Left lung (tissue), 14 donors: ENCODE data around the gene ITSN1. TPM values are rescaled to one million over a fixed set of nuclear protein-coding genes. Genes with fewer than 3 reads are reported as not detected.
A peak's percentile ranks its signal among the peaks of the same experiment; 100 is the strongest.
"Not testable (repeated sequence)": the region's sequence is repeated elsewhere in the genome, so short reads cannot be mapped to it uniquely, and the experiment has no call there.

Experiments used
- ATAC-seq: fragments of 200-7000 bp; cut with Tn5 transposase; one replicate; pipeline ENCODE4 v1.9.1; 2020; ENCODE audit warnings: moderate library complexity
- DNase-seq, 4 donors: peaks; one replicate each; pipeline ENCODE4 v3.0.0-alpha.2; 2013 to 2020
- H3K27ac ChIP-seq, 2 donors: fragments of 200-600 bp; sonication (generic) in 1 of 2; one replicate each; pipeline versions ENCODE4 v1.5.0 to v1.8.0; 2020 to 2021
- H3K27me3 ChIP-seq, 2 donors: fragments of 200-600 bp; sonication (generic) in 1 of 2; one replicate each; pipeline versions ENCODE4 v1.5.0 to v1.8.0; 2020 to 2021
- H3K36me3 ChIP-seq, 2 donors: fragments of 200-600 bp; sonication (generic) in 1 of 2; one replicate each; pipeline versions ENCODE4 v1.5.0 to v1.8.0; 2020 to 2021
- H3K4me1 ChIP-seq, 2 donors: fragments of 200-600 bp; one replicate each; pipeline ENCODE4 v1.8.0; 2021
- H3K4me3 ChIP-seq, 2 donors: fragments of 200-600 bp; sonication (generic) in 1 of 2; one replicate each; pipeline versions ENCODE4 v1.5.0 to v1.8.0; 2020 to 2021; ENCODE audit warnings: mild to moderate bottlenecking in 1 of 2
- H3K9me3 ChIP-seq, 2 donors: fragments of 200-600 bp; sonication (generic) in 1 of 2; one replicate each; pipeline versions ENCODE4 v1.5.0 to v1.8.0; 2020 to 2021
- CTCF ChIP-seq, 2 donors: fragments of 200-600 bp; sonication (generic) in 1 of 2; IDR thresholded peaks; one replicate each; pipeline versions ENCODE4 v1.5.0 to v1.8.0; 2021; ENCODE audit warnings: antibody characterized with exemption in 2 of 2
- intact Hi-C, 2 donors: fragments of 100-400 bp; cut with DNase I; formaldehyde crosslinking; loops; one replicate each; pipeline versions ENCODE4 v1.11.2 to v1.14.2; 2022
- long read RNA-seq, 12 donors: library from polyadenylated mRNA in 2 of 12; unstranded in 2 of 12; transcript quantifications; one replicate each; pipeline ENCODE4 v2.0.0 and lab custom pipeline, GENCODE V29; 2019 to 2026
- polyA plus RNA-seq, 6 donors: library from polyadenylated mRNA; unstranded; fragments of 120-200 nt; gene quantifications; one replicate each; pipeline ENCODE4 v1.2.1, GENCODE V29; 2013; ENCODE audit not compliant: insufficient read length in 6 of 6
- total RNA-seq, 2 donors: library from RNA; stranded (reverse); fragmentation: NEBNext Ultra II Directional; extraction: Animal tissue kit (Norgen Biotek cat#: 25700); gene quantifications; one replicate each; pipeline ENCODE4 v1.2.1, GENCODE V29; 2021
- donor health status: DM: no; HTN: yes; CAD: no.
- donor health status: DM: no; HTN: no; CAD: no.

ITSN1 gene
- total RNA-seq: 10 to 100 TPM; 38.9 to 44.5 TPM
- 10 to 100 TPM; 47.7 to 59.1 (median 51.6) TPM for polyA plus RNA-seq
- long read RNA-seq, donor 1, partial matches to known transcripts: 907 of 952 reads
- long read RNA-seq, donor 1, other reads (novel, unspliced or antisense): 41 of 952 reads
- long read RNA-seq, donor 2, partial matches to known transcripts: 0 of 1 reads
- long read RNA-seq, donor 2, other reads (novel, unspliced or antisense): 0 of 1 reads
- long read RNA-seq, donor 3, partial matches to known transcripts: 6 of 7 reads
- long read RNA-seq, donor 3, other reads (novel, unspliced or antisense): 0 of 7 reads
- long read RNA-seq, donor 4, partial matches to known transcripts: 8 of 10 reads
- long read RNA-seq, donor 4, other reads (novel, unspliced or antisense): 2 of 10 reads
- long read RNA-seq, donor 5, partial matches to known transcripts: 0 of 3 reads
- long read RNA-seq, donor 5, other reads (novel, unspliced or antisense): 0 of 3 reads
- long read RNA-seq, donor 6, partial matches to known transcripts: 0 of 1 reads
- long read RNA-seq, donor 6, other reads (novel, unspliced or antisense): 0 of 1 reads
- long read RNA-seq, donor 7, partial matches to known transcripts: 570 of 586 reads
- long read RNA-seq, donor 7, other reads (novel, unspliced or antisense): 15 of 586 reads
- long read RNA-seq, donor 8, full-length matches to known transcripts: 5 of 5 reads
- long read RNA-seq, donor 8, partial matches to known transcripts: 0 of 5 reads
- long read RNA-seq, donor 8, other reads (novel, unspliced or antisense): 0 of 5 reads
- long read RNA-seq, donor 9: 0 reads
- long read RNA-seq, donor 10, partial matches to known transcripts: 3 of 5 reads
- long read RNA-seq, donor 10, other reads (novel, unspliced or antisense): 2 of 5 reads
- long read RNA-seq, donor 11, full-length matches to known transcripts: 3 of 3 reads
- long read RNA-seq, donor 11, partial matches to known transcripts: 0 of 3 reads
- long read RNA-seq, donor 11, other reads (novel, unspliced or antisense): 0 of 3 reads
- long read RNA-seq, donor 12, partial matches to known transcripts: 0 of 1 reads
- long read RNA-seq, donor 12, other reads (novel, unspliced or antisense): 0 of 1 reads

DNA sequence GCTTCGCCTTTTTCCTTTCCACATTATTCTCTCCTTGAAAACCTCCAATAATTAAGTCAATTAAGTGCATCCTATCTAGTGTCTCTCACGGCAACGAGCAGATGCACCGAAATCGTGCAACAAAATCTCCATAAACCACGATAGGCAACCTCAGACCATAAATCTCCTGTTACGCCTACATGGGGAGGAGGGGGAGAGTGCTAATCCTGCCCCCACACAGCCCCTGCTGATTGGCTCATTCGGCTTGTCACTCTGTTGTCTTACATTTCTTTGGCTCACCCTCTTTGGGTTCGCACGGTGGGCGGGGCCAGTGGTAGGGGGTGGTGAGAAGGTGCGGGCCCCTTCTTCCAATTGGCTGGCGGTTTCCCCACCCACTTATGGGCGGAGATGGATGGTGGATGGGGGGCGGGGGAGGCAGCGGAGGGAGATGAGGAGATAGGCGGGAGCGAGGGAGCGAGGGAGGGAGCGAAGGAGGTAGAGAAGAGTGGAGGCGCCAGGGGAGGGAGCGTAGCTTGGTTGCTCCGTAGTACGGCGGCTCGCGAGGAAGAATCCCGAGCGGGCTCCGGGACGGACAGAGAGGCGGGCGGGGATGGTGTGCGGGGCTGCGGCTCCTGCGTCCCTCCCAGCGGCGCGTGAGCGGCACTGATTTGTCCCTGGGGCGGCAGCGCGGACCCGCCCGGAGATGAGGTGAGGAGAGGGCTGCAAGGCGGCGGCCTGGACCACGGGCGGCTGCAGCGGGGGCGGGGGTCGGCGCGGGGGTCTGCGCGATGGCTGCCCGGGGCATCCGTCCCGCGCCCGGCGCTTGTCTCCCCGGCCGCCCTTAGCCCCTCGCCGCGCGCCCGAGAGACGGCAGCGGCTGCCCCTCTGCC is at the start of gene ITSN1:
ITSN1 (plus strand) TSS at position 475 of the 869 bp plus-strand sequence. CDS start 76,328 bp downstream, outside the sequence.
- DNase-seq (peak; percentile 99 to 100 (median 100)), ATAC-seq (peak; percentile 92)
- H3K4me3 ChIP-seq: peak within 1 kb of the TSS; percentile 82 to 97
- intact Hi-C loops: loop anchor here in 1 of 2 donors (10.0 kb wide), 1 partner anchor 263 kb away; no protein-coding TSS in a partner anchor
- peaks cover 7 to 42% of the 10 kb centered on the region in 2 donors for H3K4me1 ChIP-seq
- H3K27me3 ChIP-seq: peaks cover 0 to 11% of the 10 kb centered on the region in 2 donors
- no peak for TF ChIP-seq CTCF (IDR thresholded peaks at IDR 0.05)
- peak within 1 kb of the TSS; percentile 91 for H3K27ac ChIP-seq
- no peaks in the 10 kb centered on the region for H3K36me3 ChIP-seq
- H3K9me3 ChIP-seq: no peaks in the 10 kb centered on the region

DNA sequence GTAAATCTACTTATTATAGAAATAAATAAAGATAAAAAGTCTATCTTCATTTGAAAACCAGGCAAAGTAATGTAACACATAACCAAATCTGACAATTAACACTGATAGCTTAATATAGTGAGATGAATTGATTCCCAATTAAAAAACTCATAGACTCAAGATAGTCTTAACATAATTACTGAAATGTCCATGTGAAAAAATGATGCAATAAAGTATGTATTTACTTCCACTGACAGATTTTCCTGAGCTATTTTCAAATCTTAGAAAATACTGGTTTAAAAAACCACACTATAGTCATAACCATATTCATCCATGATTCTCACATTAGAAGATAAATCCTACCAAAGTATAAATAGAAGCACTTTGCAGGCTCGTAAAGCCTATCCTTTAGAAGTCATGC is 44.2 kb upstream of the ITSN1 start:
- DNase-seq: no peak
- Histone ChIP-seq H3K36me3 (peaks cover 0 to 85% of the 10 kb centered on the region in 2 donors), H3K4me1 (no peaks in the 10 kb centered on the region), H3K9me3 (no peaks in the 10 kb centered on the region), H3K27ac (no peak overlapping the region), H3K4me3 (no peak overlapping the region), H3K27me3 (no peaks in the 10 kb centered on the region)
- no peak for TF ChIP-seq CTCF (IDR thresholded peaks at IDR 0.05)
- no peak for ATAC-seq
- intact Hi-C loops: no loop called here

DNA sequence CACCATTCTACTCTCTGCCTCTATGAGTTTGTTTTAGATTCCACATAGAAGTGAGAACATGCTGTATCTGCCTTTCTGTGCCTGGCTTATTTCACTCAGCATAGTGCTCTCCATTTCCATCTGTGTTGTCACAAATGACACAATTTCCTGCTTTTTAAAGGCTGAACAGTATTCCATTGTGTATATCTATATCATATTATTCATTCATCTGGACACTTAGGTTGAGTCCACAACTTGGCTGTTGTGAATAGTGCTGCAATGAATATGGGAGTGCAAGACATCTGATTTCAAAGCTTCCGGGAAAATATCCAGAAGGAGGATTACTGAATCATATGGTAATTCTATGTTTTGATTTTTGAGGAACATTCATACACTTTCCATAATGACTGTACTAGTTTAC is 33.7 kb upstream of the ITSN1 start:
- no peak for DNase-seq
- no peaks in the 10 kb centered on the region for H3K9me3 ChIP-seq
- no peak for ATAC-seq
- H3K4me1 ChIP-seq: no peaks in the 10 kb centered on the region
- intact Hi-C loops: no loop called here
- no peak overlapping the region for H3K27ac ChIP-seq
- no peak overlapping the region for H3K4me3 ChIP-seq
- no peaks in the 10 kb centered on the region for H3K27me3 ChIP-seq
- H3K36me3 ChIP-seq: peaks cover 0 to 54% of the 10 kb centered on the region in 2 donors
- TF ChIP-seq CTCF (IDR thresholded peaks at IDR 0.05): no peak

DNA sequence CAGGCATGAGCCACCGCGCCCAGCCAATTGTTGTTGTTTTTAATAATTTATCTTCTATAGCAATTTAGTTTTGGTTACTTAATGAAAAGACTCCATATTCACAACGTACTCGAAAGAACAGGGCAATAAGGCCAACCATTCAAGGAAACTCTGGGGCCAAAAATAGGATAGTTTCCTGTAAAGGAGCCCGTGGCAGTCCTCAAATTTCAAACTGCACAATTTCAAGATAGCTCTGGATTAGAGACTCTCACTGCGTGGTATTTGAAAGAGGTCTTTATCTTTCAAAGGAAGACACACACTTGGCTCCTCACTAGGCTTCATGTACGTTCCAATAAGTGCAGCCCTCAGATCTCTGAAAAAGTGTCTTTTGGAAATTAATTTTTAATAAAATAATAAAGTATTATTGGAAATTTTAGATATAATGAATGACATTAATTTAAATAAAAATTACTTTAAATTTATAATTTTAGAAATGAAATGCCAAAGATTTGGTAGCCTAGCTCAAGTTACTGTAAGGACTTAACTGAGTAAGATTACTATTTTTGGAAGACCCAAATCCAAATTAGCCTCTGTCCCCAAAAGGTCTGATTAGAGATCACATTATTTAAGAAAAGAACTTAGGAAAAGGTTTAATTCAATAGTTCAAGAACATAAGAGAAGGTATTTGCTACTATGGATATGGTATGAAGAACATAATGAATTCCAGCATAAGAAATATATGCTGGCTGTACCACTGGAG is 31.1 kb upstream of the ITSN1 start:
- intact Hi-C loops: no loop called here
- ATAC-seq (no peak), DNase-seq (no peak)
- Histone ChIP-seq H3K27ac (no peak overlapping the region), H3K9me3 (no peaks in the 10 kb centered on the region), H3K4me3 (no peak overlapping the region), H3K36me3 (peaks cover 0 to 72% of the 10 kb centered on the region in 2 donors), H3K4me1 (no peaks in the 10 kb centered on the region), H3K27me3 (no peaks in the 10 kb centered on the region)
- TF ChIP-seq CTCF (IDR thresholded peaks at IDR 0.05): no peak

DNA sequence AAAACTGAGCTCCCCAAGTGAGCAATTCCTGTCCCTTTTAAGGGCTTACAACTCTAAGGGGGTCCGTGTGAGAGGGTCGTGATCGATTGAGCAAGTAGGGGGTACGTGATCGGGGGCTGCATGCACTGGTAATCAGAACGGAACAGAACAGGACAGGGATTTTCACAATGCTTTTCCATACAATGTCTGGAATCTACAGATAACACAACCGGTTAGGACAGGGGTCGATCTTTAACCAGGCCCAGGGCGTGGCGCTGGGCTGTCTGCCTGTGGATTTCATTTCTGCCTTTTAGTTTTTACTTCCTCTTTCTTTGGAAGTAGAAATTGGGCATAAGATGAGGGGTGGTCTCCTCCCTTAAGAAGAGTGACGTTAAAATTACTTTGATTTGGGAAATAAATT is 24.7 kb upstream of the ITSN1 start:
- H3K4me1 ChIP-seq, H3K27ac ChIP-seq, intact Hi-C loops, DNase-seq, H3K27me3 ChIP-seq, ATAC-seq, H3K9me3 ChIP-seq, H3K4me3 ChIP-seq: not testable (repeated sequence)
- H3K36me3 ChIP-seq: peaks cover 0 to 62% of the 10 kb centered on the region in 2 donors
